HG02981 (cell line): ENCODE results near the gene PRDM7.
"Not testable (repeated sequence)": the region's sequence is repeated elsewhere in the genome, so short reads cannot be mapped to it uniquely, and the experiment has no call there.

Source experiments
- ATAC-seq: cut with Tn5 transposase; IDR thresholded peaks from one replicate; pipeline ENCODE4 v1.9.1; 2021; ENCODE audit warnings: mild to moderate bottlenecking, moderate library complexity; ENCODE audit not compliant: unreplicated experiment

PRDM7 gene

DNA sequence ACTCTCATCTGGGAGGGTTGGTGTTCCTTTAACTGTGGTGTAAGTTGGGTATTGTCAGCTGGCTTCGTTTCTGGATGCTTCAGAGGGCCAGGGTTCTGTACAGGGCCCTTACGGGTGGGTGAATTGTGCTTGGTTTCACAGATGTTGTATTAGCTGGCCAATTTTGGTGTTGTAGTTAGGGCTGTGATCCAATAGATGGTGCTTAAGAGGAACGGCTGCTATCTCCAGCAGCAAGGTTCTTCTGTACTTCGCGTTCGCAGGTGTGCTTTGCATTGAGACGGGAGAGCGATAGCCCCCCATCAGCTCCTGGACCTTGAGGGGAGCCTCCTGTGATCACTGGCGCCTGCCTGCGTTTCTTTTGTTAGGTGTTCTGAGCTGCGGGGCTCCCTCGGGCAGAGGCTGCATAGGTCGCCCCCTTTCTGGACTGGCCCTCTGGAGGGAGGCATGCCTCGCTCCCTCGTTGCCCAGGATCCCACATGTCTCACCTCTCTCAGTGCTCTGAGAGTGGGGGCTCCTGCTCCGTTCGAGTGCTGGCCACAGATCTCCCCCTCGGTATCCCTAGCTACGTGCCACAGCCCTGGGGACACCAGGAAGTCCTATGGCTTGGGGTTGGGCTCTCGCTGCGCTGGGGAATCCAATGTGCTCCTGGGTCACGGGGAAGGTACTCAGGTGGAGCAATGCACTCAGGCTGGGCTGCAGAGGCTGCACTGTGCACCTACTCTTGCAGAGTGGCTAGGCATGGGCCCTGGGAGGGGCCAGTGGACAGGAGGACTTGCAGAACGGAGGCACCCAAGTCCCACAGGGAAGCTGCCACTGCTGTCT, 837 bp upstream of the PRDM7 start:
- ATAC-seq, result peak; percentile 31

DNA sequence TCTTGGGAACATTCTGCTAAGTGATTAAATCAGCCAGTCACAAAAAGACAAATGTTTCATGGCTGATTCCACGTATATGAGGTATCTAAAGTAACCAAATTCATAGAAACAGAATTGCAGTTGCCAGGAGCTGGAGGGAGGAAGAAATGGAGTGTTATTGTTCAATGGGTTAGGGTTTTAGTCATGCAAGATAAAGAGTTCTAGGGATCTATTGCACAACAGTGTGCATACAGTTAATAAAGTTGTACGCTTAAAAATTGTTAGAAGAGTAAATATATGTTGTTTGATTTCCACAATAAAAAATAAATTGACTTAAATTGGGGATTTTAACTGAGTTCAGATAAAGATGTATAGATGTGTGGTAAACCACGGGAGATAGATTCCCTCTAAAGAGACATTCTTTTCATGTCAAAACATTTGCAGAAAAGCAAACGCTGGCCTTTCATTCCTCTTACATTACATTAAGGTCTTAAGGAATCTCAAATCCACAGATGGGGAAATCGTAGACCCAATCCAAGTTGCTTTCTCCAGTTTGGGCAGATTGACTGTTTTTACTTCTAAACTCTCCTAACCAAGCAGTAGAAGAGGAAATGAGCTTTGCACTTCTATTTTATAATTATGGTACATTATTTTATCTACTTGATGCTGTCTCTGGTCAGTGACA, 4.6 kb downstream of the PRDM7 start:
- ATAC-seq, result no peak

DNA sequence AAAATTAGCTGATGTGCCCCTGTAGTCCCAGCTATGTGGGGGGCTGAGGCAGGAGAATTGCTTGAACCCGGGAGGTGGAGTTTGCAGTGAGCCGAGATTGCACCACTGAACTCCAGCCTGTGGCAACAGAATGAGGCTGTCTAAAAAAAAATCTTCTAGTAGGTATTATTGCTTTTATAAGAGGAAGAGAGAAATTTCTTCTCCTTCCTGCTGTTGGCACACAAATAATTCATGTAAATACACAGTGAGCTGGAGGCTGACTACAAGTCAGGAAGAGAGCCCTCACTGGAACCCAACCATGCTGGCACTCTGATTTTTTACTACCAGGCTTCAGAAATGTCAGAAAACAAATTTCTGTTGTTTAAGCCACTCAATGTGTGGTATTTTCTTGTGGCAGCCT, 6.7 kb downstream of the PRDM7 start:
- no peak for ATAC-seq

- ATAC-seq, result no peak
Observed at GRCh38 chr16:90061437-90061836, 15.7 kb downstream of the PRDM7 start.

GRCh38 chr16:90057738-90058173, 19.4 kb downstream of the PRDM7 start:
- no peak for ATAC-seq

GRCh38 chr16:90056521-90056920, 20.6 kb downstream of the PRDM7 start:
- ATAC-seq, result not testable (repeated sequence)

DNA sequence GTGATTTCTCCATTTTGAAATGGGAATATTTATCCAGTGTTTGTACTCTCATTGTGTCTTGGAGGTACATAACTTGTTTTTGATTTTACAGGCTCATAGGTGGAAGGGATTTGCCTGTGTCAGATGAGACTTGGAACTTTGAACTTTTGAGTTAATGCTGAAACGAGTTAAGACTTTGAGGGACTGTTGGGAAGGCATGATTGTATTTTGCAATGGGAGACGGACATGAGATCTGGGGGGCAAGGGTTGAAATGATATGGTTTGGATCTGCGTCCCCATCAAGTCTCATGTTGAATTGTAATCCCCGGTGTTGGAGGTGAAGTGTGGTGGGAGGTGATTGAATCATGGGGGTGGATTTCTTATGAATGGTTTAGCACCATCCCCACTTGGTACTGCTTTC, 21.8 kb downstream of the PRDM7 start:
- no peak for ATAC-seq

DNA sequence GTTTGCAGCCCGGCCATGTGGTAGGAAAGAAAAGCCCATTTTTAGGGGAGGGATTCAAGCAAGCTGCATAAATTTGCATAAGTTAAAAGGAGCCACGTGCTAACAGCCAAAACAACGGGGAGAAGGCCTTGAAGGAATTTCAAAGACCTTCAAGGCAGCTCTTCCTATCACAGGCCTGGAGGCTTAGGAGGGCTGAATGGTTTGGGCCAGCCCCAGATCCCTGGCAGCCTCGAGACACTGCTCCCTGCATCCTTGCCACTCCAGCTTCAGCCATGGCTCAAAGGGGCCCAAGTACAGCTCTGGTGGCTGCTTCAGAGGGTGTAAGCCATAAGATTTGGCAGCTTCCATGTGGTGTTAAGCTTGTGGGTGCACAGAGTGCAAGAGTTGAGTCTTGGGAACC, 22.6 kb downstream of the PRDM7 start:
- ATAC-seq, result no peak

GRCh38 chr16:90053902-90054500, 23.1 kb downstream of the PRDM7 start:
- no peak for ATAC-seq

DNA sequence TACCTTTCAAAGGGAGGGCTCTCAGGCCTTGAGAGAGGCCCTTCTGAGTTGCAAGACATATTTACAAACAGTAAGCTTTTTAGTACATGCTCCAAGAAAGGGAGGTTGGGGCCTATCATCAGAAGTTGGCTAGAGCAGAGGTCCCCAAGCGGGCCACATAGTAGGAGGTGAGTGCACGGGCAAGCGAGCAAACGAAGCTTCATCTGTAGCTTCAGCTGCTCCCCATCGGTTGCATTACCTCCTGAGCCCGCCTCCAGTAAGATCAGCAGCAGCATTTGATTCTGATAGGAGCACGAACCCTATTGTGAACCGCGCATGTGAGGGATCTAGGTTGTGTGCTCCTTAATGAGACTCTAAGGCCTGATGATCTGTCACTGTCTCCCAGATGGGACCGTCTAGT, 26.2 kb downstream of the PRDM7 start:
- no peak for ATAC-seq

DNA sequence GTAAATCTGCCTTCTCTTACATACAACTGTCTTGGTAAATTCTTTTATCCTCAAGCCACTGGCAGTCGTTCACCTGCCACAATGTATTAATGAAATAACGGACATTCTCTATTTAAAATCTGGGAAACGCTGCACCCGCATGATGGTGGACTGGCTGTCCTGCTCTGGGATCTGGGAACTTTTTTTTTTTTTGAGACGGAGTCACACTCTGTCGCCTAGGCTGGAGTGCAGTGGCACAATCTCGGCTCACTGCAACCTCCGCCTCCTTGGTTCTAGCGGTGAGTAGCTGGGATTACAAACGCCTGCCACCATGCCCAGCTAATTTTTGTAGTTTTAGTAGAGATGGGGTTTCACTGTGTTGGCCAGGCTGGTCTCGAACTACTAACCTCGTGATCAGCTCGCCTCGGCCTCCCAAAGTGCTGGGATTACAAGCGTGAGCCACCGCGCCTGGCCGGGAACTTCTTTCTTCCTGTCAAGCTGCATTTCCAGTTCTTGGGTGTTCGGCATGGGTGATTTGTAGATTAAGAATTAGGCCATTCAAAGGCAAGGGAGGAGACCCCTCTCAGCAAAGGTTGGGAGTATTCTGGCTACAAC, 28.3 kb downstream of the PRDM7 start:
- no peak for ATAC-seq

- ATAC-seq, result no peak
Observed at GRCh38 chr16:90048347-90048722, 28.8 kb downstream of the PRDM7 start.

DNA sequence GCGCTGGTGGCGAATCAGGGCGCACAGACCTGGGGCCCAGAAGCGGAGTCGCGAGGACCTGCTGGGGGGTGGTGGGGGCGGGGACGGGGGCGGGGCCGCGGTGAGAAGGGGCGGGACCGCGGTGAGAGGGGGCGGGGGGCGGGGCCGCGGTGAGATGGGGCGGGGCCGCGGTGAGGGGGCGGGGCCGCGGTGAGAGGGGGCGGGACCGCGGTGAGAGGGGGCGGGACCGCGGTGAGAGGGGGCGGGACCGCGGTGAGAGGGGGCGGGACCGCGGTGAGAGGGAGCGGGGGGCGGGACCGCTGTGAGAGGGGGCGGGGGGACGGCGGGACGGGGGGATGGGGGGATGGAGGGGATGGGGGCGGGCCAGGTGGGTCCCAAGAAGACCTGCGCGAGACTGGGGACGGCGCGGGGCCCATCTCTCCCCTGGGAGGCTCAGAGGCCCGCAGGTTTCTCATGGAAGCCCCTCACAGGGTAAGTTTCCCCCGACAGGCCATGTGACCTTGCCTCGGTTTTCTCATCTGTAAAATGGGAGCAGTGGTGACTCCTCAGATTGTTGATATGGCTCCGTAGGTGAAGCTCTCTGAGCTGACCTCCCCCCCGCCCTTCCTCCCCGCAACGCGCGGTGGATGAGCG, 29.3 kb downstream of the PRDM7 start:
- no peak for ATAC-seq

DNA sequence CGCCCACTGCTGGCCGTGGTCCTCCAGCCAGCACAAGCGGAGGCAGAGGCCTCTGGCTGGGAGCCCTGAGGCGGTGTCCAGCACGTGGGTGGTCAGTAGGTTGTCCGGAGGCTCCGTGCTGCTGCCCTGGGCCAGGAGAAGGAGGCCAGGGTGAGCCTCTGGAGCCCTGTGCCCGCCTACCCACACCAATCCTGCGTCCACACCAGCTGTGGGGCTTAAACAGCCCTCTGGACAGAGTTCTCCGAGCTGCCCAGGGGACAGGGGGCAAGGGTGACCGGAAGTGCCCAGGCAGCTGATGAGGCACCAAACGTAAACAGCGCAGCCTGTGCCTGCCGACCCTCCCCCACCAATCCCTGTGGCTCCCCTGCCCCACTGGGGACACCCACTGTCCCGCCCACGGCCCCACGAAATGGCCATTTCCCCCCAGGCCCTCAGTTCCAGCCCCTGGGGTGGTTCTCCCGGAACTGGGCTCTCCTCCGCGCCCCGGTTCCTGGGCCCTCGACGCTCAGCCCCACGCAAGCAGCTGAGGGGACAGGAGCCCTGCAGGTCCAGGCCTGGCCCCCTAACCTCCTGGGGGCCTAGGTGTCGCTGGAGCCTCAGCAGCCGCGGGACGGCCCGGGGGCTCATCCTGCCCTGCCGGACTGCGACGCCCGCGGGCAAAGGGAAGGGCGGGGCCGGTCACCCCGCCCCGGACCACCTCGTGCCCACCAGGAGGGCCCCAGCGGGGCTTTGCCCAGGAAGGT, 30.0 kb downstream of the PRDM7 start:
- ATAC-seq, result no peak

GRCh38 chr16:90046122-90046970, 30.8 kb downstream of the PRDM7 start:
- no peak for ATAC-seq

DNA sequence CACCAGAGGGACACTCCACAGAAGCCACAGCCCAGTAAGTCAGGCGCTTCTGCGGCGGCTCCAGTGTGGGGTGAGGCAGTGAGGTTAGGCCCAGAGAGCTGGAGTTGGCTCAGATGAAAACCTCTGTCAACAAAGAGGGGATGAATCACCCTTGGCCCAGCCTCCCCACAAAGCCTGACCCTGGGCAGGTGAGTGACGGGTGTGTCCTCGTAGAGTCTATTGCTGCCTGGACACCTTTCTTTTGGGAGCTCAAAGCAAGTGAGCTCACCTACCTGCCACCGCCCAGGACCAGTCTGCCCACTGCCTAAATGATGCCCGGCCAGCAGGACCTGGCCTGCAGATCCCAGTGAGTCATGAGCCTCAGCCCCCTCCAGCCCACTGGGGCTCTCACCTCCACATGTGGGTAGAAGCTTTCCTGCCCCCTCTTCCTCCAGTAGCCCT, 33.0 kb downstream of the PRDM7 start:
- ATAC-seq, result no peak

DNA sequence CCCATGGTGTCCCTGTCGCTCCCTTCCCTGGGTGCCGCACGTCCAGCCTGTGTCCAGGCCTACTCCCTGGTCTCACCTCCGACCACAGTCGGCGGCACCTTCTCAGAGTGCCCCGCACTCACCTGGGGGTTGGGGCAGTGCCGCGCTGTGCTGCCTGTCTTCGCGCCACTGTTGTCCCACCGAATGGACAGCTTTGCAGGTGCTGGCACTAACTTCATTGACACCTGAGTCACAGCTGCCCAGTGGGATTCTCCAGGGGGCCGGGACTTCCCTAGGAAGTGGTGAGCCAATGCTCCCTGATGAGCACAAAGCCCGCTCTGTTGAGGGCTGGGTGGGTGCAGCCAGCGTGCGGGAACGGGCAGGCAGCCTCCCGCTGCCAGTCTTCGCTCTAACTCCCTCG, 33.6 kb downstream of the PRDM7 start:
- ATAC-seq, result no peak

DNA sequence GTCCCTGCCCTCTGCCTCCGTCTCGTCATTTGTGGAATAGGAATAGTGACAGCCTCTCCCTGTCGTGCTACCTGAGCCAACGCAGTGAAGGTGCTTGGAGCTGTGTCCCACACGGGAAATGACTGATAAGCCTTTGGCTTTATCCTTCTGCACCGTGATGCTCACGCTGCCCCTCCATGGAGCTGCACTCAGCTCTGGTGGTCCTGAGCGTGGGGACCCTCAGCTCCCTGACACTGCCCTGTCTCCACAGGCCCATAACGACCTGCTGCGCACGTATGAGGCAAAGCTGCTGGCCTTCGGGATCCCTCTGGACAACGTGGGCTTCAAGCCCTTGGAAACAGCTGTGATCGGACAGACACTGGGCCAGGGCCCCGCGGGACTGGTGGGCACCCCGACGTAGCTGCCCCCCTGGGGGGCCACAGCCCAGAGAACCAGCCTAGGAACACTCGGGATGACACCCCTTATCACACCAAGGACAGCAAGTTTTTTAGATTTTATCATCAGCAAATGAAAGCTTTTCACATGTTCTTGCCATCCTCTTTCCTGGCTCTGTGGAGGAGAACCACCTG, 34.1 kb downstream of the PRDM7 start:
- no peak for ATAC-seq

GRCh38 chr16:90041896-90042473, 35.1 kb downstream of the PRDM7 start:
- ATAC-seq, result no peak
